HFF-Myc (cell line): ENCODE measurements around the gene OR2H1.
"Not testable (repeated sequence)": the region's sequence is repeated elsewhere in the genome, so short reads cannot be mapped to it uniquely, and the experiment has no call there.

Experiments used
- DNase-seq: peaks from one replicate; pipeline ENCODE4 v3.0.0-alpha.2; 2011; ENCODE audit warnings: low read depth; ENCODE audit errors: extremely low read depth
- H3K4me3 ChIP-seq: replicated peaks from 2 replicates; pipeline ENCODE4 v1.5.1; 2011; ENCODE audit warnings: low read depth, mild to moderate bottlenecking, control low read depth, low read length
- CTCF ChIP-seq: IDR thresholded peaks from 2 replicates; pipeline ENCODE4 v1.5.1; 2012; ENCODE audit warnings: mild to moderate bottlenecking, low read depth, low read length, control low read depth; ENCODE audit errors: missing control alignments

The OR2H1 gene

GRCh38 chr6:29456971-29457370 is at the start of gene OR2H1, which contains the start of gene OR11A1:
TSS of gene OR2H1 (plus strand) at chr6:29457155. CDS start at chr6:29461770, 4,615 bp downstream.
TSS of gene OR11A1 (minus strand) at chr6:29457071. CDS start at chr6:29427641, 29,430 bp downstream.
- DNase-seq = no peak

GRCh38 chr6:29414588-29414987 is 42.4 kb upstream of the OR2H1 start, which contains the start of gene OR12D1:
TSS of gene OR12D1 (plus strand) at chr6:29414928.
- no peak within 1 kb of the TSS for H3K4me3 ChIP-seq
- DNase-seq = no peak
- TF ChIP-seq CTCF = no peak

More at GRCh38 chr6:29456971-29457370, at the start of gene OR2H1, which contains the start of gene OR11A1:
- H3K4me3 ChIP-seq = no peak within 1 kb of the TSS
- no peak for TF ChIP-seq CTCF

- H3K4me3 ChIP-seq = no peak overlapping the region
- TF ChIP-seq CTCF = no peak
- no peak for DNase-seq
Measured at GRCh38 chr6:29419516-29419915, 37.4 kb upstream of the OR2H1 start.

- no peak overlapping the region for H3K4me3 ChIP-seq
- no peak for TF ChIP-seq CTCF
- DNase-seq = no peak
Measured at GRCh38 chr6:29424168-29424567, 32.8 kb upstream of the OR2H1 start.

GRCh38 chr6:29424575-29424974 is 32.4 kb upstream of the OR2H1 start:
- TF ChIP-seq CTCF = no peak
- no peak overlapping the region for H3K4me3 ChIP-seq
- no peak for DNase-seq

GRCh38 chr6:29425075-29425474 is 31.9 kb upstream of the OR2H1 start:
- DNase-seq = no peak
- TF ChIP-seq CTCF = no peak

GRCh38 chr6:29426654-29427053 is 30.3 kb upstream of the OR2H1 start:
- TF ChIP-seq CTCF = no peak
- no peak overlapping the region for H3K4me3 ChIP-seq
- DNase-seq = no peak

More at GRCh38 chr6:29425075-29425474, 31.9 kb upstream of the OR2H1 start:
- H3K4me3 ChIP-seq = no peak overlapping the region

- H3K4me3 ChIP-seq, DNase-seq: not testable (repeated sequence)
Measured at GRCh38 chr6:29436730-29437129, 20.2 kb upstream of the OR2H1 start.
